Heart left ventricle (tissue), 16 donors: Measurements from ENCODE around the gene KIF26A. TPM values are rescaled to one million over a fixed set of nuclear protein-coding genes. Genes with fewer than 3 reads are reported as not detected.
A peak's percentile ranks its signal among the peaks of the same experiment; 100 is the strongest.

ENCODE experiments used
- ATAC-seq, 4 donors: fragments of 200-7000 bp; cut with Tn5 transposase; one replicate each; pipeline ENCODE4 v1.9.1; 2020 to 2022; ENCODE audit warnings: moderate library complexity in 4 of 4, mild to moderate bottlenecking in 3 of 4, moderate number of reproducible peaks in 1 of 4
- DNase-seq, 5 donors: peaks; one replicate each; pipeline ENCODE4 v3.0.0-alpha.2; 2020
- H3K27ac ChIP-seq, 12 donors: fragments of 200-600 bp; sonication (generic) in 4 of 12; one replicate each; pipeline versions ENCODE4 v1.5.0 to v1.8.0; 2016 to 2022; ENCODE audit warnings: mild to moderate bottlenecking in 2 of 12
- H3K27me3 ChIP-seq, 9 donors: fragments of 200-600 bp; sonication (generic) in 2 of 9; one replicate each; pipeline versions ENCODE4 v1.5.1 to v1.8.0; 2016 to 2022; ENCODE audit warnings: mild to moderate bottlenecking in 3 of 9
- H3K36me3 ChIP-seq, 9 donors: fragments of 200-600 bp; sonication (generic) in 2 of 9; one replicate each; pipeline versions ENCODE4 v1.5.0 to v1.8.0; 2018 to 2022; ENCODE audit warnings: mild to moderate bottlenecking in 2 of 9
- H3K4me1 ChIP-seq, 12 donors: fragments of 200-600 bp; sonication (generic) in 4 of 12; one replicate each; pipeline versions ENCODE4 v1.5.0 to v1.8.0; 2016 to 2022; ENCODE audit warnings: mild to moderate bottlenecking in 3 of 12
- H3K4me3 ChIP-seq, 12 donors: fragments of 200-600 bp; sonication (generic) in 4 of 12; one replicate each; pipeline versions ENCODE4 v1.5.0 to v1.8.0; 2017 to 2022; ENCODE audit warnings: mild to moderate bottlenecking in 9 of 12, moderate library complexity in 4 of 12
- H3K9me3 ChIP-seq, 12 donors: fragments of 200-600 bp; sonication (generic) in 4 of 12; one replicate each; pipeline versions ENCODE4 v1.5.0 to v1.8.0; 2016 to 2022; ENCODE audit warnings: mild to moderate bottlenecking in 1 of 12
- POLR2A ChIP-seq, 2 donors: fragments of 450-650 bp; IDR thresholded peaks; one replicate each; pipeline ENCODE4 v1.6.1; 2017; ENCODE audit warnings: antibody characterized with exemption in 2 of 2, mild to moderate bottlenecking in 2 of 2, moderate library complexity in 2 of 2
- WGBS, 4 donors: extraction: QIAGEN DNeasy Blood & Tissue Kit in 2 of 4; methylation state at CpG; one replicate each; pipeline versions ENCODE4 v1.1.5 to v1.1.7; 2013 to 2018; 5-methylcytosine and 5-hydroxymethylcytosine counted together
- intact Hi-C, 10 donors: fragments of 100-400 bp; cut with DNase I; formaldehyde crosslinking; loops; one replicate each; pipeline versions ENCODE4 v1.11.1 to v1.14.2; 2022
- microRNA counts, 2 donors: library from miRNA; unstranded; fragments of <30 nt; microRNA quantifications; one replicate each; lab custom pipeline; 2016
- microRNA-seq, 4 donors: library from miRNA; unstranded; fragments of <30 nt; microRNA quantifications; one replicate each; pipeline versions ENCODE4 to v1.2.0, GENCODE V29; 2017 to 2020
- polyA plus RNA-seq, 2 donors: library from polyadenylated mRNA; stranded (reverse); fragments of 200-250 nt; gene quantifications; one replicate each; pipeline ENCODE4 v1.2.3, GENCODE V29; 2013
- total RNA-seq, 9 donors: library from RNA; depleted of rRNA in 2 of 9; stranded (reverse); fragments of >200 nt in 2 of 9; fragmentation: NEBNext Ultra II Directional in 3 of 9; extraction: Animal tissue kit (Norgen Biotek cat#: 25700) in 3 of 9; gene quantifications; one replicate each; pipeline versions ENCODE4 v1.1.0 to v1.2.4, GENCODE V29; 2016 to 2023
- TF ChIP-seq, protein P1 (sequence below), 12 donors: fragments of 200-600 bp; sonication (generic) in 4 of 12; IDR thresholded peaks; one replicate each; pipeline versions ENCODE4 v1.5.0 to v1.8.0; 2018 to 2022; ENCODE audit warnings: antibody characterized with exemption in 12 of 12, mild to moderate bottlenecking in 5 of 12
- donor health status: ischemic (EF 13 %, LVEDD 7.1; RV severe dilation, severe dysfunction).
- donor health status: healthy with polysubstance abuse.
- donor health status: DM: no; HTN: yes; CAD: no.
- donor health status: DM: no; HTN: no; CAD: no.
- donor health status: ischemic (EF 25% LVEDD 6.9; RV normal size, moderate dysfunction).
- donor health status: ischemic (EF 25% LVEDD 5.7; RV mildly dilated, moderate dysfunction).
- donor health status: healthy.
- donor health status: DM: yes; HTN: yes; CAD: no.
- donor health status: ischemic (EF 35%, LVEDD 5.7; RV mildly dilated, moderate dysfunction).
- donor health status: nonischemic (EF 11% LVEDD 7.7; RV severe dilation, severe dysfunction).
- donor health status: DM: yes; HTN: yes; CAD: no.
- donor health status: PGD.
- donor health status: ischemic (EF 29% LVEDD 5.4; RV normal size, mild dysfunction).
- donor health status: nonischemic (EF 23%, LVEDD 6.1; RV moderate dilation, normal function).

KIF26A gene
- total and polyA plus RNA-seq, 11 donors, result 4.9 to 12.6 (median 7.8) TPM

DNA sequence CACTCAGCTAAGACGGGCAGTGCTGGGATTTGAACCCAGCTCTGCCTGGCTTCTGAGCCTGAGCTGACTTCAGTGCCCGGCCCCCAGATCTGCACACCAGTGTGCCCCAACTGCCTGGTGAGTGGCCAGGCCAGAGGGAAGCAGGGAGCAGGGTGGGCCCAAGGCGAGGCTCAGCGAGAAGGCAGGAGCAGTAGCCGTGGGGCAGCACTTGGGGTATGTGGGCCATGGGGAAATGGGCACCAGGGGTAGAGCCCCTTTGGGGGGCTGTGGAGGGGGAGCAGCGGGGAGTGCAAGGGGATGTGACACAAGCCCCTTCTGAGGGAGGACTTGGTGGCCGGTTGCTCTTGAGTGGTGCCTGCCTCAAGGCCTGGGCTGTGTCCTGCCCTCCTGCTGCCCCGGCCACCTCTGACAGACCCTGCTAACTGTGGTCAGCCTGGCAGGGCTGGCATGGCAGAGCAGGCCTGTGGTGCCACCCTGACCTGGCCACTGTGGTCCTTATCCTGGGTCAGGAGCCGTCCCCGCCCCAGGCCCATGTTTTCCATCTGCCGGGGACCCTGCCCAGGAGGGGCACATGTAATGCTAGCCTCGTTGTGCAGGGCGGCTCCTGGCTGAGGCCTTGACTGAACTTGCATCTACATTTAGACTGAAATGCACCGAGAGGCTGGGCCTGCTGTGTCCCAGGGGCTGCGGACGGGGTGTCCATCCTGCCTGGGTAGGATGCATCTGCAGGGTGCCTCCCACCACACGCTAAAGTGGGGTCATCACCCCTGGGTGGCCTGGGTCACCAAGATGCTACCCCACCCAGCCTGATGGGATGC, 90.5 kb downstream of the KIF26A start:
- intact Hi-C loops, result loop anchor here in 4 of 10 donors (10.0 kb wide), 2 partner anchors 84 to 94 kb away; partner anchors contain the start of gene KIF26A (in 3 of the 4)
- Histone ChIP-seq H3K27me3 (peaks cover 0 to 10% (median 0%) of the 10 kb centered on the region in 9 donors), H3K36me3 (no peaks in the 10 kb centered on the region), H3K27ac (no peak overlapping the region), H3K4me3 (no peak overlapping the region), H3K4me1 (peaks cover 0 to 12% (median 4%) of the 10 kb centered on the region in 12 donors), H3K9me3 (peaks cover 0 to 19% (median 4%) of the 10 kb centered on the region in 12 donors)
- no peak for TF ChIP-seq POLR2A (IDR thresholded peaks at IDR 0.05)
- TF ChIP-seq, protein P1, sequence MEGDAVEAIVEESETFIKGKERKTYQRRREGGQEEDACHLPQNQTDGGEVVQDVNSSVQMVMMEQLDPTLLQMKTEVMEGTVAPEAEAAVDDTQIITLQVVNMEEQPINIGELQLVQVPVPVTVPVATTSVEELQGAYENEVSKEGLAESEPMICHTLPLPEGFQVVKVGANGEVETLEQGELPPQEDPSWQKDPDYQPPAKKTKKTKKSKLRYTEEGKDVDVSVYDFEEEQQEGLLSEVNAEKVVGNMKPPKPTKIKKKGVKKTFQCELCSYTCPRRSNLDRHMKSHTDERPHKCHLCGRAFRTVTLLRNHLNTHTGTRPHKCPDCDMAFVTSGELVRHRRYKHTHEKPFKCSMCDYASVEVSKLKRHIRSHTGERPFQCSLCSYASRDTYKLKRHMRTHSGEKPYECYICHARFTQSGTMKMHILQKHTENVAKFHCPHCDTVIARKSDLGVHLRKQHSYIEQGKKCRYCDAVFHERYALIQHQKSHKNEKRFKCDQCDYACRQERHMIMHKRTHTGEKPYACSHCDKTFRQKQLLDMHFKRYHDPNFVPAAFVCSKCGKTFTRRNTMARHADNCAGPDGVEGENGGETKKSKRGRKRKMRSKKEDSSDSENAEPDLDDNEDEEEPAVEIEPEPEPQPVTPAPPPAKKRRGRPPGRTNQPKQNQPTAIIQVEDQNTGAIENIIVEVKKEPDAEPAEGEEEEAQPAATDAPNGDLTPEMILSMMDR (IDR thresholded peaks at IDR 0.05), result no peak
- WGBS, 4 donors, result 87 to 94% (median 91%) methylated on average over 12 to 17 of the region's 17 CpGs
- ATAC-seq, result peak in 1 of 4 donors; percentile 8
- DNase-seq, result peak in 1 of 5 donors; percentile 44

- intact Hi-C loops, result loop anchor here in 4 of 10 donors (10.0 kb wide), 2 partner anchors 85 to 95 kb away; partner anchors contain the start of gene KIF26A (in 3 of the 4)
- peak in 1 of 5 donors; percentile 30 for DNase-seq
- Histone ChIP-seq H3K4me3 (no peak overlapping the region), H3K4me1 (peaks cover 0 to 6% (median under 1%) of the 10 kb centered on the region in 12 donors), H3K9me3 (peaks cover 0 to 26% (median 10%) of the 10 kb centered on the region in 12 donors), H3K27ac (no peak overlapping the region), H3K36me3 (no peaks in the 10 kb centered on the region), H3K27me3 (peaks cover 0 to 4% (median 0%) of the 10 kb centered on the region in 9 donors)
- 91 to 95% (median 94%) methylated on average over 21 to 23 of the region's 23 CpGs for WGBS, 4 donors
- no peak for ATAC-seq
- no peak for TF ChIP-seq POLR2A (IDR thresholded peaks at IDR 0.05)
- TF ChIP-seq, protein P1 (IDR thresholded peaks at IDR 0.05), result no peak
Observed at GRCh38 chr14:104229534-104230055, 91.2 kb downstream of the KIF26A start.

DNA sequence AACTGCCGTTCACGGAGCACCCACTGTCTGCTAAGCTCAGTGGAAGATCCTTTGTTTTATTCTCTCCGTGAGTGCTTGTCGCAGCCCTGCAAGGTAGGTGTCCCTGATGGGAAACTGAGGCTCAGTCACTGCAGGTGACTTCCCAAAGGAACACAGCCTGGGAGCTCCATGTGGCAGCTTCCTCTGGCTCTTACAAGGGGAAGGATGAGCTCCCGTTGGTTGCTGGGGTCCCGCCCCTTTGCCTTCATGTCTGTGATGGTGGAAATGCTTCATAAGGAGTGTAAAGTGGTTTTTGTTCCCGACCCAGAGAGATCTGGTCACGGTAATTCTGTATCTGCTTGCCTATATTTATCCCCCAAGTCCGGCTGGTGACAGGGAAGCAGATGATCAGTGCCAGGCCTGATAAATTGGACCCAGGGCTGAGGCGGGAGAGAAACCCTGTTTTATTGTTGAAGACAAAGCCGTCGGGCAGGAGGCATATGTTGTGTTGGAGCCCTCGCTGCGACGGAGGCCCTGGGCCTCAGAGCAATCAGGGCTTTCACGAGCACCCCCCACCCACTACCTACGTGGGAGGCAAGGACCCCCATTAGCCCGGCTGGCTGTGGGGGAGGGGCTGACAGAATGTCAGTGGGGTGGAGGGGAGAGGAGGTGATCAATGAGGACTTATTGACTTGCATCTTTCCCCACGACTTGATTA, 91.9 kb downstream of the KIF26A start:
- no peak overlapping the region for H3K4me3 ChIP-seq
- WGBS, 4 donors, result 54 to 67% (median 63%) methylated on average over 19 of the region's 19 CpGs
- intact Hi-C loops, result no loop called here
- H3K36me3 ChIP-seq, result no peaks in the 10 kb centered on the region
- TF ChIP-seq, protein P1 (IDR thresholded peaks at IDR 0.05), result no peak
- TF ChIP-seq POLR2A (IDR thresholded peaks at IDR 0.05), result no peak
- no peaks in the 10 kb centered on the region for H3K27me3 ChIP-seq
- peak in 2 of 4 donors; percentile 12 to 29 for ATAC-seq
- peaks cover 0 to 5% (median 0%) of the 10 kb centered on the region in 12 donors for H3K4me1 ChIP-seq
- H3K9me3 ChIP-seq, result peaks cover 0 to 29% (median 10%) of the 10 kb centered on the region in 12 donors
- DNase-seq, result peak in 1 of 5 donors; percentile 19
- H3K27ac ChIP-seq, result no peak overlapping the region

MicroRNAs encoded within 50 kb of the gene (microRNA counts, 767-probe panel; counts per million panel counts)
- 0 to 71.6 counts per million in 2 donors for microRNA hsa-miR-203 (lab: Ali Mortazavi, UCI)

Small RNAs within 50 kb of the gene (microRNA-seq; reads per million reads assigned to microRNA genes)
- gene MIR203A (0 reads per million in 4 donors), gene MIR203B (0 reads per million in 4 donors)

Other genes starting within 250 kb of the KIF26A start
- 1 to 10 TPM; 1.1 to 9.6 (median 2.1) TPM for gene TDRD9, start 210.1 kb upstream of the KIF26A start, total RNA-seq
- gene TDRD9, start 210.1 kb upstream of the KIF26A start, polyA plus RNA-seq, result 1 to 10 TPM; 1.7 to 9.6 TPM
- 10 to 100 TPM in 8 of 9 donors, 1 to 10 TPM in 1; 9.1 to 42.5 (median 25.5) TPM for gene RD3L, start 196.1 kb upstream of the KIF26A start, total RNA-seq
- 10 to 100 TPM in 1 of 2 donors, 1 to 10 TPM in 1; 4.3 to 41.5 TPM for gene RD3L, start 196.1 kb upstream of the KIF26A start, polyA plus RNA-seq
- 10 to 100 TPM in 7 of 9 donors, 1 to 10 TPM in 2; 6.0 to 54.6 (median 16.3) TPM for gene ASPG, start 52.9 kb upstream of the KIF26A start, total RNA-seq
- gene ASPG, start 52.9 kb upstream of the KIF26A start, polyA plus RNA-seq, result 10 to 100 TPM in 1 of 2 donors, 1 to 10 TPM in 1; 3.2 to 16.3 TPM